Measurements from ENCODE around the gene TMEM101.

- TF ChIP-seq, protein P1, sequence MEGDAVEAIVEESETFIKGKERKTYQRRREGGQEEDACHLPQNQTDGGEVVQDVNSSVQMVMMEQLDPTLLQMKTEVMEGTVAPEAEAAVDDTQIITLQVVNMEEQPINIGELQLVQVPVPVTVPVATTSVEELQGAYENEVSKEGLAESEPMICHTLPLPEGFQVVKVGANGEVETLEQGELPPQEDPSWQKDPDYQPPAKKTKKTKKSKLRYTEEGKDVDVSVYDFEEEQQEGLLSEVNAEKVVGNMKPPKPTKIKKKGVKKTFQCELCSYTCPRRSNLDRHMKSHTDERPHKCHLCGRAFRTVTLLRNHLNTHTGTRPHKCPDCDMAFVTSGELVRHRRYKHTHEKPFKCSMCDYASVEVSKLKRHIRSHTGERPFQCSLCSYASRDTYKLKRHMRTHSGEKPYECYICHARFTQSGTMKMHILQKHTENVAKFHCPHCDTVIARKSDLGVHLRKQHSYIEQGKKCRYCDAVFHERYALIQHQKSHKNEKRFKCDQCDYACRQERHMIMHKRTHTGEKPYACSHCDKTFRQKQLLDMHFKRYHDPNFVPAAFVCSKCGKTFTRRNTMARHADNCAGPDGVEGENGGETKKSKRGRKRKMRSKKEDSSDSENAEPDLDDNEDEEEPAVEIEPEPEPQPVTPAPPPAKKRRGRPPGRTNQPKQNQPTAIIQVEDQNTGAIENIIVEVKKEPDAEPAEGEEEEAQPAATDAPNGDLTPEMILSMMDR (conservative IDR thresholded peaks at IDR 0.05) = no peak
- no peak for TF ChIP-seq EZH2 (IDR thresholded peaks at IDR 0.05; ENCODE audit: low read depth)
Measured at GRCh38 chr17:43975898-43976297, 38.9 kb downstream of the TMEM101 start.

Data from PC-9 (cell line).